NCI-H2227 treated with DMSO at 0.1 percent for 48 hours (cell line): ENCODE data around the gene NOC3L.
A peak's percentile ranks its signal among the peaks of the same experiment; 100 is the strongest.
"Not testable (repeated sequence)": the region's sequence is repeated elsewhere in the genome, so short reads cannot be mapped to it uniquely, and the experiment has no call there.

Experiments
- DNase-seq: peaks from one replicate; lab custom pipeline; 2025; lab: John Stamatoyannopoulos, UW

Gene NOC3L

DNA sequence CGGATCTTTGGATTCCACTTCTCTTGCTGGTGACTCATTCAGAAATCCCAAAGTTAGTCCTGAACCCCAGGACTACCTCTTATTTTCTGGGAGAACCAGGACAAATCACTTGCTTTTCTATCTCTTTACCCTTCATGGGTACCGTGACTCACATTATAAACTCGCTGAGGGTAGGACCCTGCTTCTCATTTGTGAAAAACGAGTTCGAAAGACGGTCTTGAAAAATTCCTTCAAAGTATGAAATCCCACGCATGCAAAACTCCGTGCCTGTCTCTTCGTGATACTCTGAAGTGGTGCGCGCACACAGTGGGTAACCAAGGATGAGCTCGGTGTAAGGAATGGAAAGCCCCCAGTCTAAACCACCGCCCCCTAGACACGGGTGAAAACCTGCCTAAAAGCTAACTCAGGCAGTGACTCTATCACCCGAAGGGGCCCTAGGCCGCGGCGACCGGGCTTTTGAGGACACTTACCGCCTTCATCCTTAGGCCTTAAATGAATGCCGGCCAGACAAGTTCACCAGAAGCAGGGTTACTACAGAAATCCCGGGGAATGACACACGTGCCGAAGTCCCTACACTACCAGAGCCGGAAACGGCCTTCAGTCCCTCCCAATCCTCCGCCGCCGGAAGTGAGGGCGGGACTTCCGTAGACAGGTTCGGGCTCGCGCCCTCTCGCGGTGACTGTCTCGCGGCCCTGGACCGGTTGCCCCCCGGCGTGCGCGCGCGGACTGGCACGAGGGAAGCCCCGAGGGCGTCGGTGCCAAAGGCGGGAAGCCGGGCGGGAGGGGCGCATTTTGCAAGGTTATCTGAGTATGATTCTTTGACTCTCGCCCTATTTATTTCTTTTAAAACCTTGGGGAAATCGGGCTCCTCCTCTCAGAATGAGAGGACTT, at the start of gene NOC3L:
TSS of gene NOC3L (minus strand) at position 580 of the 891 bp plus-strand sequence. CDS start at position 479, 101 bp downstream.
- peak; percentile 69 for DNase-seq

- DNase-seq = no peak
Observed at GRCh38 chr10:94412449-94412848, 49.7 kb upstream of the NOC3L start.

DNA sequence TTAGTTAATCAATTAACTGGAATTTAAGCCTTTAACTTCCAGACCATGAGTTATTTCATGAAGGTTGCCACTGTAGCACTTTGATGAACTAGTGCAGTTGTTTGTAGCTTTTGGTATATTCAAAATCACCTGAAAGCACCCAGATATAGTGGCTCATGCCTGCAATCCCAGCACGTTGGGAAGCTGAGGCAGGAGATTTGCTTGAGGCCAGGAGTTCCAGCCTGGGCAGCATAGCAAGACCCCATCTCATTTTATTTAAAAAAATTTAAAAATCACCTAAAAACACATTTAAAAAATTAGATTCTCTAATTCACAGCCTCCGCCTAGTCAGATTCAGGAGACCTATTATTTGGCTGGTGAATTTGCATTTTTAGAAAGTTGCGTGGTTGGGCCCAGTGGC, 48.6 kb upstream of the NOC3L start:
- DNase-seq = no peak

DNA sequence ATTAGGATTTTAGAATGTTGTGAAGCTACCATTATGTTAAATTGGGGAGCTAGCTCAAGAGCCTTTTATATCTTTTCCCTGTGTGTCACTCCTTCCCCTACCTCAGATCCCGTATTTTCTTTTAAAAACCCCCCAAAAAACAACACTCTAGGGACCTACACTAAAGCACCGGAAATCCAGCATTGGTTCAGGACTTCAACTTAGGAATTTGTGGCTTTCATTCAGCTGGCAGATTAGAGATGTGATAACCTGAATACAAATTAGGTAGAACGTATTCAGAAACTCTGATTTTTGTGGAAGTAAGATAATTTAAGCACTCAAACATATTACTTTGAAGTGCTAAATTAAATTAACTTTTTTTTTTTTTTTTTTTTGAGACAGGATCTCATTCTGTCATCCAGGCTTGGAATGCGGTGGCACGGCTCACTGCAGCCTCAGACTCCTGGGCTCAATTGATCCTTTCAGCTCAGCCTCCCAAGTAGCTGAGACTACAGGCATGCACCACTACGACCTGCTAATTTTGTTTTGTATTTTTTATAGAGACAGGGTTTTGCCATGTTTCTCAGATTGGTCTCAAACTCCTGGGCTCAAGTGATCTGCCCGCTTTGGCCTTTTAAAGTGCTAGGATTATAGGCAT, 46.4 kb upstream of the NOC3L start:
- DNase-seq = no peak

GRCh38 chr10:94407668-94408067, 44.9 kb upstream of the NOC3L start:
- DNase-seq = no peak

DNA sequence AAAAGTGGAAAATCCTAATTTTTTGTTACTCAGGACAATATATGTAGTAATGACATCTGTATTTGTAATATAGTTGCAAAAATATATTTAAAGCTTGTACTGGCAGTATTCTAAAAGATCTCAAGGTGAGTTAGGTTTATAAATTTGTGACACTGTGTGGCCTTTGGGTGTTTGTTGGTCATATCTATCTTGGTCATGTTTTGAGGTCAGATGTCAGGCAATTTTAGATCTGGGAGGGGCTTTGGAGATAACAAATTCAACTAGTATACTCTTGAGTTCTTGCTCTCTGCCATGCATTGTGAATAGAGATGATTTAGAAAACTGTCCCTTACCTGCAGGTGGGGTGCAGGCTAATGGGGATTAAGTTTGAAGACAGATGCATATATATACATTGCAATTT, 42.7 kb upstream of the NOC3L start:
- no peak for DNase-seq

- DNase-seq = peak; percentile 19
Observed at GRCh38 chr10:94403380-94404213, 40.9 kb upstream of the NOC3L start.

DNA sequence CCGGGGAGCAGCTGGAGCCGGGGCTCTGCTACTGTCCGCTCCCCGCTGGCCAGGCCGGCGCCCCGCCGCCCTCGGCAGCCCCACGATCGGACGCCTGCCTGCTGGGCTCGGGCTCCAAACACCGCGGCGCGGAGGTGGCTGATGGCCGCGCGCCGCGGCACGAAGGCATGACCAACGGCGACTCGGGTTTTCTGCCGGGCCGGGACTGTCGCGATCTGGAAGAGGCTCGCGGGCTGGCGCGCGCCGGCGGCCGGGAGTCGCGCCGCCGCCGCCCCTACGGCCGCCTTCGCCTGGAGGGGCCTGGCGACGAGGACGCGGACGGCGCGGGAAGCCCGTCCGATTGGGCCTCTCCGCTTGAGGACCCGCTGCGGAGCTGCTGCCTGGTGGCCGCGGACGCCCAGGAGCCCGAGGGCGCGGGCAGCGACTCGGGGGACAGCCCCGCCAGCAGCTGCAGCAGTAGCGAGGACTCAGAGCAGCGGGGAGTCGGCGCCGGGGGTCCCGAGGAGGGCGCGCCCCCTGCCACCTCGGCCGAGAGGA, 40.2 kb upstream of the NOC3L start:
- DNase-seq = no peak

DNA sequence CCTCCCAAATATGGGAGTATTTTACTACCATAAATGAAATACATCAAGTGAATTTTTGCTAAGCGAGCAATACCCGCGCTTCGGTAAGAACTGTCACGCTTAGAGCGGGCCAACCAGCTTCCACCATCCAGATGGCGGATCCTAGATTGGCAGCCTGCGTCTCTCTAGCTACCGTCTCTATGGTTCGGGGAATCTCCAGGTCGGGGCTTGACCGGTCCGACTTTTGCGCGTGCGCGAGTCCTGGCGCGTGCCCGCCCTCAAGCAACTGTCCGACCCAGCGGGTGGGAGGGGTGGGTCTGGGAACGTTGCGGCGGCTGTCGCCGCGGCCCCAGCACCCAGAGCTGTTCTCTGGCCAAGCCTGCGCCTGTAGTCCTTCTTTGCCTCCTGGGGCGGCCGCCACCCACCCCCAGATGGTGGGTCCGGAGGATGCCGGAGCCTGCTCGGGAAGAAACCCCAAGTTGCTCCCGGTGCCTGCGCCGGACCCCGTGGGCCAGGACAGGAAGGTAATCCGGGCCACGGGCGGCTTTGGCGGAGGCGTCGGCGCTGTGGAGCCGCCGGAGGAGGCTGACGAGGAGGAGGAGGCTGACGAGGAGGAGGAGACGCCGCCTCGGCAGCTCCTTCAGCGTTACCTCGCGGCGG, 39.6 kb upstream of the NOC3L start, which contains the start of gene TBC1D12:
TSS of gene TBC1D12 (plus strand) at position 338 of the 639 bp plus-strand sequence. CDS start at position 411, 73 bp downstream.
- peak; percentile 84 for DNase-seq

DNA sequence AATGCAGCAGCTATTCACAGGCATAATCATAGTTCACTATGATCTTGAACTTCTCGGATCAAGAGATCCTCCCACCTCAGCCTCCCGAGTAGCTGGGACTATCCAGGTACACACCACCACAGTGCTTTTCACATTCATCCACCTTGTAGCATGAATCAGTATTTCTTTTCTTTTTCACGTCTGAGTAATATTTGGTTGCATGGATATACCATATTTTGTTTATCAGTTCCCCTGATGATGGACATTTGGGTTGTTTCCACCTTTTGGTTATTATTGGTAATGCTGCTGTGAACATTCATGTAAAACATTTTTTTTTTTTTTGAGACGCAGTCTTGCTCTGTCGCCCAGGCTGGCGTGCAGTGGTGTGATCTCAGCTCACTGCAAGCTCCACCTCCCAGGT, 36.0 kb upstream of the NOC3L start:
- DNase-seq = no peak

- DNase-seq = no peak
Observed at GRCh38 chr10:94397549-94398370, 35.0 kb upstream of the NOC3L start.

- not testable (repeated sequence) for DNase-seq
Observed at GRCh38 chr10:94392117-94392516, 29.4 kb upstream of the NOC3L start.

- not testable (repeated sequence) for DNase-seq
Observed at GRCh38 chr10:94385733-94386132, 23.0 kb upstream of the NOC3L start.

DNA sequence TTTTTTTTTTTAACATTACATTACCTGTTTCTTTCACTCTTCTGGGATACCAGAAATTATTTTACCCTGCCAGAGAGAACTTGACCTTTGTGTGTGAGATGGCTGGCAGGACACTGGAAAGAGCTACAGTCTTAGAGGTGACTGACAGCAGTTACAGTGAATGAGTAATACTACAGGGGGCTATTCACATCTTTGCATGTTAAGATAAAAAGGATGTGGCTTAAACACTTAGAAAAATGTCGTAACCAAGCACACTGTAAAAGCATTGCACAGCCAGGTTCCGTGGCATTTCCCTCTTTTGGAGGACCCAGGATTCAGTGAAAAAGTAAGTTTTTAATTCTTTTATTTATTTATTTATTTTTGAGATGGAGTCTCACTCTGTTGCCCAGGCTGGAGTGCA, 20.8 kb upstream of the NOC3L start:
- DNase-seq = no peak

DNA sequence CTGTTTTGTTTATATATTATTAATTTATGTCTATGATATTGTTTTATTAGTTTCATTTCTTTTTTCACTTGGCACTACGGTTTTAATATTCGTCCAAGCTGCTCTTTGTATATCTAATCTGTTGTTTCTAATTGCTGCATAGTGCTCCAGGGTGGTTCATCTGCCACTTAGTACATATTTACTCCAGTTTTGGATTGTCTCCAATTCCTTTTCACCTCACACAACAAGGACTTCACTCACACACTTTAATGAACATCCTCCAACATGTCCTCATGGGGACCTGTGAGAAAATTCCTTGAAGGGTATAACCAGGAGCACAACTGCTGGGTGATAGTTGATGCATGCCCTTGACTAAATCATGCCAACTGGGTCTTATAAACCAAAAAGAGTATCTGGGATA, 14.1 kb upstream of the NOC3L start:
- no peak for DNase-seq

- DNase-seq = no peak
Observed at GRCh38 chr10:94375374-94375773, 12.6 kb upstream of the NOC3L start.

GRCh38 chr10:94370501-94370900, 7.8 kb upstream of the NOC3L start:
- no peak for DNase-seq

DNA sequence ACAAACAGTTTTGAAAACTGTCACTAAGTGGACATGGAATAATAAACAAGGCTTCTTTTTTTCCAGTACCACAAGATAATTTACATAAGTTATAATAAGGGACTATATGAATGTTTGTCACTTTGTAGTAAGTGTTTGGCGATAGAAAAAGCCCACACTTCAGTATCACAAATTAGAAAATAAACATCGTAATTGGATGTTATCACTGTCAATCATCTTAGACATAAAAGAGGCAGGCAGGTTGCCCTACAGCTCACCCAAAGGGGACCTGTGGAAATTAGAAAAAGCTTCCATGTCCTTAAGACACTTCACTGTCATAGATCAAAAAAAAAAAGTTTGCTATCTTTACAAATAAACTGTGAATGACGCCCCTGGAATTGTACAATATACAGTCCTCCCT, 3.6 kb upstream of the NOC3L start:
- DNase-seq = no peak

- DNase-seq = no peak
Observed at GRCh38 chr10:94364482-94364881, 1.7 kb upstream of the NOC3L start.

GRCh38 chr10:94363251-94363565, 469 bp upstream of the NOC3L start:
- DNase-seq = no peak
